Motor neuron (in vitro differentiated cells): Measurements from ENCODE around the gene FAM13B. TPM values are rescaled to one million over a fixed set of nuclear protein-coding genes. Genes with fewer than 3 reads are reported as not detected.

Source experiments
- ATAC-seq, 8 experiments: fragments of 200-7000 bp; cut with Tn5 transposase; replicated peaks in 6 of 8; 2 replicates each; pipeline ENCODE4 v1.8.0; 2021; ENCODE audit warnings: mild to moderate bottlenecking in 8 of 8, moderate library complexity in 8 of 8
- H3K27ac ChIP-seq, 2 donors: fragments of 250-450 bp; sonication (Bioruptor Pico); 2 replicates each; pipeline ENCODE4 v1.9.0; 2021; ENCODE audit warnings: antibody characterized with exemption in 2 of 2, mild to moderate bottlenecking in 2 of 2, moderate library complexity in 1 of 2
- H3K4me1 ChIP-seq, 2 donors: fragments of 250-450 bp; sonication (Bioruptor Pico); replicated peaks in 1 of 2; 2 replicates each; pipeline ENCODE4 v1.6.1; 2021; ENCODE audit warnings: antibody characterized with exemption in 2 of 2, mild to moderate bottlenecking in 2 of 2, moderate library complexity in 1 of 2
- H3K4me3 ChIP-seq, 5 donors: fragments of 250-450 bp; sonication (Bioruptor Pico); 2 replicates each; pipeline ENCODE4 v1.9.0; 2021; ENCODE audit warnings: antibody characterized with exemption in 5 of 5, mild to moderate bottlenecking in 5 of 5, moderate library complexity in 4 of 5
- whole genome bisulfite sequencing, 10 experiments: fragments of 450-650 bp; shearing (Covaris generic); methylation state at CpG; one replicate each; pipeline ENCODE4 v1.0.0; 2022; 5-methylcytosine and 5-hydroxymethylcytosine counted together
- in situ Hi-C, 9 experiments: fragments of 400-800 bp; cut with MboI; loops; one replicate each; pipeline ENCODE4 v1.15.0; 2021; ENCODE audit warnings: low sequenced_read_pairs in 9 of 9, low pct_unique_long_range_greater_than_20kb in 2 of 9; ENCODE audit not compliant: unreplicated experiment in 9 of 9
- total RNA-seq, 8 experiments: library from RNA; unstranded; fragments of 300-600 nt; gene quantifications; 2 replicates each; pipeline versions ENCODE4 v1.2.3 to v1.2.4, GENCODE V29; 2022

FAM13B gene
- total RNA-seq, 8 experiments from 2014 or later = 12.2 to 32.8 (median 23.9) TPM

GRCh38 chr5:137938751-137939143, 94.1 kb downstream of the FAM13B start:
- in situ Hi-C loops = no loop called here
- no peaks in the 10 kb centered on the region for H3K4me1 ChIP-seq
- ATAC-seq = peak in 3 of 8 experiments; percentile 7 to 60 (median 48)
- H3K27ac ChIP-seq = no peak overlapping the region
- 0 to 100% (median 100%) methylated on average over 1 of the region's 1 CpG; no CpG with 5 or more reads in 1 of the 10 experiments for WGBS, 10 experiments
- no peak overlapping the region for H3K4me3 ChIP-seq

- no peak overlapping the region for H3K27ac ChIP-seq
- in situ Hi-C loops = no loop called here
- H3K4me3 ChIP-seq = no peak overlapping the region
- no peaks in the 10 kb centered on the region for H3K4me1 ChIP-seq
- WGBS, 10 experiments = 0 to 38% methylated on average over 1 of the region's 1 CpG; no CpG with 5 or more reads in 8 of the 10 experiments
- ATAC-seq = peak in 3 of 8 experiments; percentile 50 to 81 (median 60)
Observed at GRCh38 chr5:137937994-137938750, 94.7 kb downstream of the FAM13B start.

GRCh38 chr5:137935694-137936093, 97.2 kb downstream of the FAM13B start:
- Histone ChIP-seq H3K4me3 (no peak overlapping the region), H3K4me1 (no peaks in the 10 kb centered on the region), H3K27ac (no peak overlapping the region)
- ATAC-seq = no peak
- in situ Hi-C loops = no loop called here
- WGBS, 10 experiments = 14 to 100% (median 72%) methylated on average over 1 to 3 of the region's 3 CpGs; no CpG with 5 or more reads in 1 of the 10 experiments

GRCh38 chr5:137935190-137935589, 97.7 kb downstream of the FAM13B start:
- Histone ChIP-seq H3K27ac (no peak overlapping the region), H3K4me3 (no peak overlapping the region), H3K4me1 (no peaks in the 10 kb centered on the region)
- ATAC-seq = no peak
- in situ Hi-C loops = no loop called here
- 75 to 100% (median 100%) methylated on average over 1 of the region's 1 CpG; no CpG with 5 or more reads in 5 of the 10 experiments for WGBS, 10 experiments

GRCh38 chr5:137933491-137933911, 99.4 kb downstream of the FAM13B start:
- Histone ChIP-seq H3K4me3 (no peak overlapping the region), H3K4me1 (no peaks in the 10 kb centered on the region), H3K27ac (no peak overlapping the region)
- 29 to 100% (median 61%) methylated on average over 1 to 3 of the region's 3 CpGs for WGBS, 10 experiments
- peak in 3 of 8 experiments; percentile 6 to 69 (median 23) for ATAC-seq
- in situ Hi-C loops = no loop called here

- no peak for ATAC-seq
- in situ Hi-C loops = no loop called here
- 30 to 100% (median 72%) methylated on average over 1 to 3 of the region's 3 CpGs for WGBS, 10 experiments
- Histone ChIP-seq H3K4me3 (no peak overlapping the region), H3K27ac (no peak overlapping the region), H3K4me1 (no peaks in the 10 kb centered on the region)
Observed at GRCh38 chr5:137932800-137933199, 100.1 kb downstream of the FAM13B start.

GRCh38 chr5:137923856-137924255, 109.0 kb downstream of the FAM13B start:
- 21 to 94% (median 59%) methylated on average over 2 to 4 of the region's 4 CpGs; no CpG with 5 or more reads in 1 of the 10 experiments for WGBS, 10 experiments
- no peak overlapping the region for H3K4me3 ChIP-seq
- ATAC-seq = peak in 2 of 8 experiments; percentile 39 to 59

GRCh38 chr5:137921931-137922330, 110.9 kb downstream of the FAM13B start:
- in situ Hi-C loops = no loop called here
- H3K27ac ChIP-seq = no peak overlapping the region
- H3K4me3 ChIP-seq = no peak overlapping the region
- ATAC-seq = peak; percentile 32 to 96 (median 75)
- WGBS, 10 experiments = 0 to 80% (median 33%) methylated on average over 1 to 3 of the region's 3 CpGs; no CpG with 5 or more reads in 2 of the 10 experiments
- H3K4me1 ChIP-seq = no peaks in the 10 kb centered on the region

More at GRCh38 chr5:137923856-137924255, 109.0 kb downstream of the FAM13B start:
- Histone ChIP-seq H3K27ac (no peak overlapping the region), H3K4me1 (no peaks in the 10 kb centered on the region)
- in situ Hi-C loops = no loop called here

- 33 to 100% (median 88%) methylated on average over 1 of the region's 1 CpG; no CpG with 5 or more reads in 6 of the 10 experiments for WGBS, 10 experiments
- no peaks in the 10 kb centered on the region for H3K4me1 ChIP-seq
- in situ Hi-C loops = no loop called here
- no peak overlapping the region for H3K27ac ChIP-seq
- no peak overlapping the region for H3K4me3 ChIP-seq
- no peak for ATAC-seq
Observed at GRCh38 chr5:137916923-137917322, 116.0 kb downstream of the FAM13B start.

GRCh38 chr5:137914758-137915157, 118.1 kb downstream of the FAM13B start:
- H3K4me3 ChIP-seq = no peak overlapping the region
- in situ Hi-C loops = no loop called here
- H3K27ac ChIP-seq = no peak overlapping the region
- no peak for ATAC-seq
- H3K4me1 ChIP-seq = no peaks in the 10 kb centered on the region
- WGBS, 10 experiments = 64 to 100% (median 75%) methylated on average over 1 to 2 of the region's 2 CpGs; no CpG with 5 or more reads in 1 of the 10 experiments

- Histone ChIP-seq H3K27ac (no peak overlapping the region), H3K4me1 (no peaks in the 10 kb centered on the region), H3K4me3 (no peak overlapping the region)
- WGBS, 10 experiments = 80 to 100% (median 100%) methylated on average over 1 of the region's 1 CpG; no CpG with 5 or more reads in 2 of the 10 experiments
- in situ Hi-C loops = no loop called here
- peak in 2 of 8 experiments; percentile 31 to 54 for ATAC-seq
Observed at GRCh38 chr5:137902408-137903133, 130.3 kb downstream of the FAM13B start.

- Histone ChIP-seq H3K4me3 (no peak overlapping the region), H3K27ac (no peak overlapping the region), H3K4me1 (no peaks in the 10 kb centered on the region)
- 43 to 90% (median 61%) methylated on average over 1 to 5 of the region's 5 CpGs for WGBS, 10 experiments
- in situ Hi-C loops = no loop called here
- no peak for ATAC-seq
Observed at GRCh38 chr5:137901011-137901817, 131.7 kb downstream of the FAM13B start.

- 17 to 100% (median 72%) methylated on average over 1 to 3 of the region's 3 CpGs for WGBS, 10 experiments
- Histone ChIP-seq H3K4me1 (no peaks in the 10 kb centered on the region), H3K27ac (no peak overlapping the region), H3K4me3 (no peak overlapping the region)
- ATAC-seq = no peak
- in situ Hi-C loops = no loop called here
Observed at GRCh38 chr5:137899493-137899892, 133.4 kb downstream of the FAM13B start.
